ENCODE measurements around the gene SMARCD1.
"Not testable (repeated sequence)": the region's sequence is repeated elsewhere in the genome, so short reads cannot be mapped to it uniquely, and the experiment has no call there.

Gene SMARCD1

GRCh38 chr12:50077099-50077498, 8.0 kb upstream of the SMARCD1 start:
- DNase-seq (ENCODE audit: low spot score): no peak

GRCh38 chr12:50078281-50078680, 6.9 kb upstream of the SMARCD1 start:
- DNase-seq (ENCODE audit: low spot score): no peak

- no peak for DNase-seq (ENCODE audit: low spot score)
These were observed 5.4 kb upstream of the SMARCD1 start for GRCh38 chr12:50079771-50080170.

GRCh38 chr12:50081096-50081808, 3.9 kb upstream of the SMARCD1 start:
- no peak for DNase-seq (ENCODE audit: low spot score)

- no peak for DNase-seq (ENCODE audit: low spot score)
These were observed 2.5 kb upstream of the SMARCD1 start for GRCh38 chr12:50082644-50083043.

GRCh38 chr12:50083301-50083700, 1.8 kb upstream of the SMARCD1 start:
- no peak for DNase-seq (ENCODE audit: low spot score)

GRCh38 chr12:50084409-50084774, 750 bp upstream of the SMARCD1 start:
- not testable (repeated sequence) for DNase-seq (ENCODE audit: low spot score)

- no peak for DNase-seq (ENCODE audit: low spot score)
These were observed 502 bp downstream of the SMARCD1 start for GRCh38 chr12:50085615-50086072.

- DNase-seq (ENCODE audit: low spot score): no peak
These were observed 1.0 kb downstream of the SMARCD1 start for GRCh38 chr12:50086148-50086547.

GRCh38 chr12:50087151-50087550, 2.0 kb downstream of the SMARCD1 start:
- no peak for DNase-seq (ENCODE audit: low spot score)

GRCh38 chr12:50087995-50088394, 2.9 kb downstream of the SMARCD1 start:
- peak; percentile 84 for DNase-seq (ENCODE audit: low spot score)

- DNase-seq (ENCODE audit: low spot score): no peak
These were observed 3.6 kb downstream of the SMARCD1 start for GRCh38 chr12:50088577-50089335.

GRCh38 chr12:50089730-50090129, 4.6 kb downstream of the SMARCD1 start:
- DNase-seq (ENCODE audit: low spot score): no peak

- no peak for DNase-seq (ENCODE audit: low spot score)
These were observed 5.2 kb downstream of the SMARCD1 start for GRCh38 chr12:50090391-50090790.

- DNase-seq (ENCODE audit: low spot score): no peak
These were observed 12.8 kb downstream of the SMARCD1 start for GRCh38 chr12:50097952-50098351.

- DNase-seq (ENCODE audit: low spot score): no peak
These were observed 14.3 kb downstream of the SMARCD1 start for GRCh38 chr12:50099302-50100008.

GRCh38 chr12:50100561-50100960, 15.4 kb downstream of the SMARCD1 start:
- DNase-seq (ENCODE audit: low spot score): no peak

GRCh38 chr12:50101663-50102062, 16.5 kb downstream of the SMARCD1 start:
- DNase-seq (ENCODE audit: low spot score): no peak

- DNase-seq (ENCODE audit: low spot score): no peak
These were observed 17.0 kb downstream of the SMARCD1 start for GRCh38 chr12:50102131-50102531.

- no peak for DNase-seq (ENCODE audit: low spot score)
These were observed 17.6 kb downstream of the SMARCD1 start for GRCh38 chr12:50102646-50103309.

GRCh38 chr12:50103351-50103750, 18.2 kb downstream of the SMARCD1 start:
- DNase-seq (ENCODE audit: low spot score): no peak

- DNase-seq (ENCODE audit: low spot score): peak; percentile 60
These were observed 18.7 kb downstream of the SMARCD1 start, which contains the start of gene GPD1 for GRCh38 chr12:50103767-50104321. Gene GPD1, plus strand, starts transcription at chr12:50104008. Its CDS starts 43 bp downstream, at chr12:50104051.
